ENCODE data around the gene PLS3. TPM values are rescaled to one million over a fixed set of nuclear protein-coding genes. Genes with fewer than 3 reads are reported as not detected.
A peak's percentile ranks its signal among the peaks of the same experiment; 100 is the strongest.

PLS3 gene
- polyA plus RNA-seq, 1 experiment: 354 TPM

- H3K27ac ChIP-seq (ENCODE audit: low read depth, low read length): no peak overlapping the region
- TF ChIP-seq, protein P1, sequence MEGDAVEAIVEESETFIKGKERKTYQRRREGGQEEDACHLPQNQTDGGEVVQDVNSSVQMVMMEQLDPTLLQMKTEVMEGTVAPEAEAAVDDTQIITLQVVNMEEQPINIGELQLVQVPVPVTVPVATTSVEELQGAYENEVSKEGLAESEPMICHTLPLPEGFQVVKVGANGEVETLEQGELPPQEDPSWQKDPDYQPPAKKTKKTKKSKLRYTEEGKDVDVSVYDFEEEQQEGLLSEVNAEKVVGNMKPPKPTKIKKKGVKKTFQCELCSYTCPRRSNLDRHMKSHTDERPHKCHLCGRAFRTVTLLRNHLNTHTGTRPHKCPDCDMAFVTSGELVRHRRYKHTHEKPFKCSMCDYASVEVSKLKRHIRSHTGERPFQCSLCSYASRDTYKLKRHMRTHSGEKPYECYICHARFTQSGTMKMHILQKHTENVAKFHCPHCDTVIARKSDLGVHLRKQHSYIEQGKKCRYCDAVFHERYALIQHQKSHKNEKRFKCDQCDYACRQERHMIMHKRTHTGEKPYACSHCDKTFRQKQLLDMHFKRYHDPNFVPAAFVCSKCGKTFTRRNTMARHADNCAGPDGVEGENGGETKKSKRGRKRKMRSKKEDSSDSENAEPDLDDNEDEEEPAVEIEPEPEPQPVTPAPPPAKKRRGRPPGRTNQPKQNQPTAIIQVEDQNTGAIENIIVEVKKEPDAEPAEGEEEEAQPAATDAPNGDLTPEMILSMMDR (IDR thresholded peaks at IDR 0.05; ENCODE audit: low read depth, low read length): no peak
- CTCF ChIA-PET: no interaction called here
- H3K9me3 ChIP-seq (ENCODE audit: control insufficient read depth, insufficient read depth, low read length): no peaks in the 10 kb centered on the region
- POLR2A ChIA-PET: no interaction called here
- no peak for DNase-seq (ENCODE audit: low read depth, low spot score)
- peak overlapping the region; percentile 18; the same call in 1 of the 2 replicates for H3K4me3 ChIP-seq (ENCODE audit: low read depth, low read length)
- H3K27me3 ChIP-seq (ENCODE audit: control insufficient read depth, insufficient read depth, low read length): no peaks in the 10 kb centered on the region
These were observed 3.3 kb downstream of the PLS3 start for GRCh38 chrX:115564243-115564642.

DNA sequence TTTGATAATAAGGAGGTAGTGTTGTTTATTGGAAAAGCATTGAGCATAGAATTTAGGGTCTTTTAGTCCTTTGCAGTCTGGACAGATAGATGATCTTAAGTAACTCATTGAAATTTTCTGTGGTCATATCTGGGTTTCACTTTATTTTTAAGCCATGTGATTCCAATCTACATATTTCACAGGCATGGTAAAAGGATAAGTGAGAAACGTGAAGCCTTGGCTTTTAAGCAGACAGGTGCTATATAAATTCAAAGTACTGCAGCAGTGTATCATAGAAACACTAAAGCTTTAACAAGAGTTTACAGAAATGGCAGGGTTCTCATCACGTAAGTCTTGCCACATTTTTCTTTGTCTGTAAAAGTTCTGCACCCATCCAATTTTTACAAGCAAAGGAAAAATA is 4.9 kb downstream of the PLS3 start:
- TF ChIP-seq, protein P1 (IDR thresholded peaks at IDR 0.05; ENCODE audit: low read depth, low read length): no peak
- CTCF ChIA-PET: no interaction called here
- Histone ChIP-seq H3K4me3 (ENCODE audit: low read depth, low read length) (no peak overlapping the region), H3K9me3 (ENCODE audit: control insufficient read depth, insufficient read depth, low read length) (no peaks in the 10 kb centered on the region; the same call in 1 of the 2 replicates), H3K27ac (ENCODE audit: low read depth, low read length) (no peak overlapping the region), H3K27me3 (ENCODE audit: control insufficient read depth, insufficient read depth, low read length) (no peaks in the 10 kb centered on the region)
- DNase-seq (ENCODE audit: low read depth, low spot score): no peak
- POLR2A ChIA-PET: no interaction called here

- DNase-seq (ENCODE audit: low read depth, low spot score): no peak
- H3K27ac ChIP-seq (ENCODE audit: low read depth, low read length): no peak overlapping the region
- CTCF ChIA-PET: no interaction called here
- H3K27me3 ChIP-seq (ENCODE audit: control insufficient read depth, insufficient read depth, low read length): no peaks in the 10 kb centered on the region
- TF ChIP-seq, protein P1 (IDR thresholded peaks at IDR 0.05; ENCODE audit: low read depth, low read length): no peak
- no peaks in the 10 kb centered on the region; the same call in 1 of the 2 replicates for H3K9me3 ChIP-seq (ENCODE audit: control insufficient read depth, insufficient read depth, low read length)
- no peak overlapping the region for H3K4me3 ChIP-seq (ENCODE audit: low read depth, low read length)
- POLR2A ChIA-PET: no interaction called here
These were observed 10.7 kb downstream of the PLS3 start for GRCh38 chrX:115571712-115572111.

GRCh38 chrX:115573185-115573584 is 12.2 kb downstream of the PLS3 start:
- no peaks in the 10 kb centered on the region for H3K27me3 ChIP-seq (ENCODE audit: control insufficient read depth, insufficient read depth, low read length)
- POLR2A ChIA-PET: no interaction called here
- CTCF ChIA-PET: no interaction called here
- no peak overlapping the region for H3K27ac ChIP-seq (ENCODE audit: low read depth, low read length)
- H3K4me3 ChIP-seq (ENCODE audit: low read depth, low read length): no peak overlapping the region
- TF ChIP-seq, protein P1 (IDR thresholded peaks at IDR 0.05; ENCODE audit: low read depth, low read length): no peak
- no peak for DNase-seq (ENCODE audit: low read depth, low spot score)
- H3K9me3 ChIP-seq (ENCODE audit: control insufficient read depth, insufficient read depth, low read length): no peaks in the 10 kb centered on the region; the same call in 1 of the 2 replicates

DNA sequence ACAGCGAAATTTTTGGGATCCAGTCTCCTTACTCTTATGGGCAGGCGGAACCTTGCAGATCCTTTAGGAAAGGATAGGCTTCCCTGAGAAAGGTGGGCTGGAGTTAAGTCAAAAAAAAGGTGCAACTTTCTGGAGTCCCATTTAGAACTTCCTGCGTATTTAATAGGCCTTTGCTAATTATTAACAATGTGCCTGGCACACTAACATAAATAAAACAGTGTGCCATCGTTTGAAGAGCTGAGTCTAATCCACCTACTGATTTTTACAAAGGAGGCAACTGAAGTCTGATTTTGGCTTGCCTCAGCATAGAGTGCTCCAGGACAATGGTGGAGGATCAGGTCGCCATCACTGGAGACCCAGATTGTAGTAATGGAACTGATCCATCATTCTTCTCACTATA is 15.7 kb downstream of the PLS3 start:
- ChIA-PET CTCF (no interaction called here), POLR2A (interaction anchor here (0.7 kb wide), 1 partner anchor 179 kb away, joined by 3 read pairs; no protein-coding TSS in a partner anchor)
- H3K9me3 ChIP-seq (ENCODE audit: control insufficient read depth, insufficient read depth, low read length): no peaks in the 10 kb centered on the region
- TF ChIP-seq, protein P1 (IDR thresholded peaks at IDR 0.05; ENCODE audit: low read depth, low read length): no peak
- H3K27ac ChIP-seq (ENCODE audit: low read depth, low read length): no peak overlapping the region
- DNase-seq (ENCODE audit: low read depth, low spot score): no peak
- H3K27me3 ChIP-seq (ENCODE audit: control insufficient read depth, insufficient read depth, low read length): no peaks in the 10 kb centered on the region
- no peak overlapping the region for H3K4me3 ChIP-seq (ENCODE audit: low read depth, low read length)

Measured in AG04450 (cell line).